Adrenal gland (tissue), 12 donors: Measurements from ENCODE around the gene RUNX1. TPM values are rescaled to one million over a fixed set of nuclear protein-coding genes. Genes with fewer than 3 reads are reported as not detected.

Source experiments
- DNase-seq, 7 donors: peaks; one replicate each; pipeline ENCODE4 v3.0.0-alpha.2; 2019 to 2020
- H3K27ac ChIP-seq, 5 donors: fragments of 200-600 bp; sonication (generic) in 4 of 5; 1 replicate in 3 of 5; 2 replicates in 2 of 5; pipeline versions ENCODE4 v1.5.1 to v1.8.0; 2016 to 2020; ENCODE audit warnings: mild to moderate bottlenecking in 1 of 5
- H3K27me3 ChIP-seq: fragments of 200-600 bp; 2 replicates; pipeline ENCODE4 v1.8.0; 2021
- H3K36me3 ChIP-seq, 2 donors: fragments of 200-600 bp; replicated peaks in 1 of 2; 1 replicate in 1 of 2; 2 replicates in 1 of 2; pipeline versions ENCODE4 v1.5.1 to v1.8.0; 2018 to 2022
- H3K4me1 ChIP-seq, 2 donors: fragments of 200-600 bp; replicated peaks in 1 of 2; 1 replicate in 1 of 2; 2 replicates in 1 of 2; pipeline versions ENCODE4 v1.5.1 to v1.8.0; 2018 to 2021
- H3K4me3 ChIP-seq, 4 donors: fragments of 200-600 bp; sonication (generic) in 3 of 4; one replicate each; pipeline ENCODE4 v1.5.1; 2016 to 2018
- H3K9me3 ChIP-seq, 3 donors: fragments of 200-600 bp; sonication (generic) in 1 of 3; replicated peaks in 1 of 3; 1 replicate in 2 of 3; 2 replicates in 1 of 3; pipeline versions ENCODE4 v1.5.1 to v1.8.0; 2016 to 2021
- POLR2A ChIP-seq, 2 donors: fragments of 450-650 bp; IDR thresholded peaks; one replicate each; pipeline ENCODE4 v1.6.1; 2017; ENCODE audit warnings: antibody characterized with exemption in 2 of 2, mild to moderate bottlenecking in 2 of 2, moderate library complexity in 1 of 2
- WGBS, 4 donors: extraction: QIAGEN DNeasy Blood & Tissue Kit in 2 of 4; methylation state at CpG; one replicate each; pipeline versions ENCODE4 v1.1.5 to v1.1.7; 2013 to 2017; 5-methylcytosine and 5-hydroxymethylcytosine counted together
- intact Hi-C, 2 donors: fragments of 100-400 bp; cut with DNase I; formaldehyde crosslinking; loops; one replicate each; pipeline versions ENCODE4 v1.14.1 to v1.15.0; 2022 to 2023
- polyA plus RNA-seq, 3 donors: library from polyadenylated mRNA; stranded (reverse); fragments of 200-250 nt in 2 of 3; fragments of 350-450 nt in 1 of 3; fragmentation: Illumina TruSeq in 1 of 3; extraction: RNeasy Lipid Tissue Mini Kit (QIAGEN cat#74804) in 1 of 3; gene quantifications; one replicate each; pipeline ENCODE4 v1.2.3, GENCODE V29; 2013 to 2014
- total RNA-seq, 9 donors: library from RNA; depleted of rRNA in 4 of 9; stranded (reverse); fragments of >200 nt in 4 of 9; fragments of 120-200 nt in 1 of 9; fragmentation: NEBNext Ultra II Directional in 1 of 9; extraction: Animal tissue kit (Norgen Biotek cat#: 25700) in 1 of 9; gene quantifications; one replicate each; pipeline versions ENCODE4 v1.1.0 to v1.2.4, GENCODE V29; 2013 to 2023
- TF ChIP-seq, protein P1 (sequence below), 6 experiments: fragments of 450-650 bp in 4 of 6; fragments of 200-600 bp in 2 of 6; sonication (generic) in 1 of 6; IDR thresholded peaks; 1 replicate in 5 of 6; 2 replicates in 1 of 6; pipeline versions ENCODE4 v1.5.1 to v1.8.0; 2016 to 2021; ENCODE audit warnings: antibody characterized with exemption in 6 of 6, mild to moderate bottlenecking in 2 of 6, moderate library complexity in 1 of 6
- donor health status: healthy with polysubstance abuse.
- donor health status: Bipolar disorder and iron deficiency.
- donor health status: DM: yes; HTN: yes; CAD: no.
- donor health status: DM: no; HTN: no; CAD: no.
- donor health status: DM: no; HTN: no; CAD: no.
- donor health status: DM: yes; HTN: yes; CAD: no.

Gene RUNX1
- total and polyA plus RNA-seq, 12 donors, result 0.83 to 27.2 (median 8.2) TPM

DNA sequence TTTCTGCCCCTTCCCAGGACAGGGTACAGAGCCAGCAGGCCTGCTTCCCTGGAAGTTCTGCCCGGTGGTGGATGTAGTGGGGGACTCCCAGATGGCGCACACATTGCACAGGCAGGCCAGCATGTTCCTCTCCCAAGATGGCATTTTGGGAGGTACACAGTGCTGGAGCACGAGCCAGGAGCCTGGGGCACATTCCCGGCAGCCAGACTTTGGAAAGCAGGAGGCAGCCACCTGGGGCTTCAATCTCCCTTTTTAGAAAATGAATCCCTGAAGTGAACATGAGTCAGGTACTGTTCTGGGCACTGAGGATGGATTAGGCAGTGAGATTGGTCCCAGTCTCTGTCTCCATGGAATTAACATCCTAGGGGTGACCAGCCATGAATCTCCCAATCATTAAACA lies 56.9 kb downstream of the RUNX1 start:
- intact Hi-C loops, result no loop called here

DNA sequence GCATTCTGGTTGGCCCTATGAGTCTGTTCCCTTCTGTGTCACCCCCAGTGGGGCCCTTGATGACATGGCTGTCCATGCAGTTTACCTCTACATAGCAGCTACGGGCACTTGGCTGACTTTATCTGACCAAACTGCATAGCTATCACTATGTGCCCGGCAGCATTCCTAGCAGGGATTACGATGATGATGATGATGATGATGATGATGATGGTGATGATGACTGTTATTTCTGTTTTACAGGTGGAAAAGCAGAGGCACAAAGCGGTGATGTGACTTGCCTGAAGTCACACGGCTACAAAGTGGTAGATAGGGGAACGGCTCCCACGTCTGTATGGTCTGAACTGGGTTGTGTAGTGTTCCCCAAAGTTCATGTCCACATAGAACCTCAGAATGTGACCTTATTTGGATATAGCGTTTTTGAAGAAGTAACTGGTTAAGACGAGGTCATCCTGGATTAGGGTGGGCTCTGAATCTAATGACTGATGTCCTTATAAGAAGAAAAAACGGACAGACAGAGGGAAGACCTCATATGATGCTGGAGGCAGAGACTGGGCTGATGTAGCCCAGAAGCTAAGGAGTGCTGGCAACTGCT lies 57.6 kb downstream of the RUNX1 start:
- WGBS, 4 donors, result 72 to 79% (median 76%) methylated on average over 9 to 10 of the region's 10 CpGs
- Histone ChIP-seq H3K4me1 (no peaks in the 10 kb centered on the region), H3K4me3 (no peak overlapping the region), H3K27ac (no peak overlapping the region), H3K9me3 (no peaks in the 10 kb centered on the region), H3K36me3 (no peaks in the 10 kb centered on the region), H3K27me3 (peaks cover 3% of the 10 kb centered on the region)
- no peak for DNase-seq
- TF ChIP-seq, protein P1, sequence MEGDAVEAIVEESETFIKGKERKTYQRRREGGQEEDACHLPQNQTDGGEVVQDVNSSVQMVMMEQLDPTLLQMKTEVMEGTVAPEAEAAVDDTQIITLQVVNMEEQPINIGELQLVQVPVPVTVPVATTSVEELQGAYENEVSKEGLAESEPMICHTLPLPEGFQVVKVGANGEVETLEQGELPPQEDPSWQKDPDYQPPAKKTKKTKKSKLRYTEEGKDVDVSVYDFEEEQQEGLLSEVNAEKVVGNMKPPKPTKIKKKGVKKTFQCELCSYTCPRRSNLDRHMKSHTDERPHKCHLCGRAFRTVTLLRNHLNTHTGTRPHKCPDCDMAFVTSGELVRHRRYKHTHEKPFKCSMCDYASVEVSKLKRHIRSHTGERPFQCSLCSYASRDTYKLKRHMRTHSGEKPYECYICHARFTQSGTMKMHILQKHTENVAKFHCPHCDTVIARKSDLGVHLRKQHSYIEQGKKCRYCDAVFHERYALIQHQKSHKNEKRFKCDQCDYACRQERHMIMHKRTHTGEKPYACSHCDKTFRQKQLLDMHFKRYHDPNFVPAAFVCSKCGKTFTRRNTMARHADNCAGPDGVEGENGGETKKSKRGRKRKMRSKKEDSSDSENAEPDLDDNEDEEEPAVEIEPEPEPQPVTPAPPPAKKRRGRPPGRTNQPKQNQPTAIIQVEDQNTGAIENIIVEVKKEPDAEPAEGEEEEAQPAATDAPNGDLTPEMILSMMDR (IDR thresholded peaks at IDR 0.05), result no peak
- no peak for TF ChIP-seq POLR2A (IDR thresholded peaks at IDR 0.05)
- intact Hi-C loops, result no loop called here

More for the DNA sequence above, 56.9 kb downstream of the RUNX1 start:
- Histone ChIP-seq H3K9me3 (no peaks in the 10 kb centered on the region), H3K4me1 (no peaks in the 10 kb centered on the region), H3K27ac (no peak overlapping the region), H3K4me3 (no peak overlapping the region), H3K36me3 (no peaks in the 10 kb centered on the region), H3K27me3 (no peaks in the 10 kb centered on the region)
- TF ChIP-seq, protein P1 (IDR thresholded peaks at IDR 0.05), result no peak
- TF ChIP-seq POLR2A (IDR thresholded peaks at IDR 0.05), result no peak
- WGBS, 4 donors, result 87 to 95% (median 89%) methylated on average over 4 of the region's 4 CpGs
- no peak for DNase-seq

DNA sequence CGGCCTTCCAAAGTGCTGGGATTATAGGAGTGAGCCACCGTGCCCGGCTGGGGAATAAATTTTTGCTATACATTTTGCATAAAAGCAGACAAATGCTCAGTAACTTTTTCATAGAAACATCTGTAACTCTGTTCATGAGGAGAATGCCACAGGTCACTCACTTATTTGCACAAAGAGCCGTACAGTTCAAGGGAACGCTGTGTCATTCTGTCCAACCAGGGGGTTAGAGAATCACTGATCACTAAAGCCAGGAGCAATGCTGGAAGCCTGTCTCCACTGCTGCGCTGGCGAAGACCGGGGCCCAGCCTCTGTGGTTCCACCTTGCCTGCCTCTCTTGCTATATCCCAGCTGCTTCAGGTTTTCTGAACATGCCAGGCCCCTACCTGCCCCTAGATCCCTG lies 58.3 kb downstream of the RUNX1 start:
- Histone ChIP-seq H3K36me3 (no peaks in the 10 kb centered on the region), H3K4me1 (no peaks in the 10 kb centered on the region), H3K27me3 (peaks cover 4% of the 10 kb centered on the region), H3K9me3 (no peaks in the 10 kb centered on the region), H3K4me3 (no peak overlapping the region), H3K27ac (no peak overlapping the region)
- intact Hi-C loops, result no loop called here
- no peak for DNase-seq
- 87 to 97% (median 95%) methylated on average over 8 of the region's 8 CpGs for WGBS, 4 donors
- TF ChIP-seq POLR2A (IDR thresholded peaks at IDR 0.05), result no peak
- TF ChIP-seq, protein P1 (IDR thresholded peaks at IDR 0.05), result no peak

DNA sequence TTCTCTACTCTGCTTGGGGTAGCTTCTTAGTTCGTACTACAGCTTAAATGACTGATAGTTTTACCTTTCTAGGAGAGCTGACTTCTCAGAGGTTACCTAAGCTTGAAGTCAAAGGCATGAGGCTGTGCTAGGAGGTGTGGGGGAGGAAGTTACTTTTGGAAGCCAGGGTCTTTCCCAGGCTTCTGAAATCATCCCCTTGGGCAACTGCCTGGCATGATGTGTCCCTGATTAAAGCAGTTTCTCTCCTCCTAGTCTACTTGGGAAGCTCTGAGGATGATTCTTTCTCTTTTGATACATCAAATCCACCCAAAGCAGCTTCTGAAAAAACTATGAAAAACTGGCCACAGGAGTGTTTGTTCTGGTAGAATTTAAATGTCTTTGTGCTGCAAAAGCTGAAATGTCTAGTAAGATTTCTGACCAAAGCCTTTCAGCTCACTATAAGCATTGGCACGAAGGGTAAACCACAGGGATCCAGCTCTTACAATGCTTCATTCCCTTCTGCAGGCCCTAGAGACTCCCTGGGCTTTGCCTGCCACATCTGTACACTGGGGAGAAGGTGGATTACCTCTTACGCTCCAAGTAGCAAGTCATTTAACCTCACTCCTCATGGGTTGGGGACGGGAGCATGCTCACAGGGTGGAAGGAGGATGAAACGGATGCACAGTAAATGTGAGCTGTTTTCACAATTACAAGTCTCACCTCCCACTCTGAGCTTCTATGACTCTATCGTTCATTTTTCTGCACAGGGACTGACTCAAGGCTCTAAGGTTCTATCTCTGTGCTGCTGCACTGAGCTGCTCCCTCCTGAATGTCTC lies 59.6 kb downstream of the RUNX1 start:
- peaks cover 4% of the 10 kb centered on the region for H3K27me3 ChIP-seq
- no peak for DNase-seq
- H3K4me3 ChIP-seq, result no peak overlapping the region
- no peaks in the 10 kb centered on the region for H3K9me3 ChIP-seq
- H3K4me1 ChIP-seq, result no peaks in the 10 kb centered on the region
- H3K27ac ChIP-seq, result no peak overlapping the region
- intact Hi-C loops, result no loop called here
- no peak for TF ChIP-seq POLR2A (IDR thresholded peaks at IDR 0.05)
- TF ChIP-seq, protein P1 (IDR thresholded peaks at IDR 0.05), result no peak
- no peaks in the 10 kb centered on the region for H3K36me3 ChIP-seq
- WGBS, 4 donors, result 64 to 86% (median 80%) methylated on average over 5 to 6 of the region's 6 CpGs
